Activated T-cell treated with anti-CD3 and anti-CD28 coated beads for 1 hour (primary cell): ENCODE data around the gene FSIP1.

Source experiments
- DNase-seq: peaks from one replicate; pipeline ENCODE4 v3.0.0-alpha.2; 2020; ENCODE audit warnings: low read depth

The FSIP1 gene

GRCh38 chr15:39593656-39594445 lies 188.8 kb downstream of the FSIP1 start:
- no peak for DNase-seq

GRCh38 chr15:39593071-39593655 lies 189.5 kb downstream of the FSIP1 start:
- no peak for DNase-seq

- no peak for DNase-seq
Measured at GRCh38 chr15:39592500-39592899, 190.1 kb downstream of the FSIP1 start.

- DNase-seq = no peak
Measured at GRCh38 chr15:39591896-39592315, 190.7 kb downstream of the FSIP1 start.

GRCh38 chr15:39591141-39591895 lies 191.3 kb downstream of the FSIP1 start:
- no peak for DNase-seq

- no peak for DNase-seq
Measured at GRCh38 chr15:39589815-39590644, 192.6 kb downstream of the FSIP1 start.

GRCh38 chr15:39589193-39589814 lies 193.3 kb downstream of the FSIP1 start:
- DNase-seq = no peak

- no peak for DNase-seq
Measured at GRCh38 chr15:39588531-39589192, 194.0 kb downstream of the FSIP1 start.

GRCh38 chr15:39587731-39588530 lies 194.7 kb downstream of the FSIP1 start:
- DNase-seq = no peak

GRCh38 chr15:39587096-39587721 lies 195.4 kb downstream of the FSIP1 start:
- DNase-seq = no peak

- no peak for DNase-seq
Measured at GRCh38 chr15:39586387-39587095, 196.1 kb downstream of the FSIP1 start.

- DNase-seq = no peak
Measured at GRCh38 chr15:39585871-39586301, 196.8 kb downstream of the FSIP1 start.

- no peak for DNase-seq
Measured at GRCh38 chr15:39585389-39585841, 197.2 kb downstream of the FSIP1 start.

GRCh38 chr15:39584662-39585388 lies 197.8 kb downstream of the FSIP1 start:
- DNase-seq = no peak

GRCh38 chr15:39584266-39584659 lies 198.4 kb downstream of the FSIP1 start:
- no peak for DNase-seq

- DNase-seq = no peak
Measured at GRCh38 chr15:39583596-39584265, 198.9 kb downstream of the FSIP1 start.

GRCh38 chr15:39582977-39583595 lies 199.6 kb downstream of the FSIP1 start:
- no peak for DNase-seq
